GM12878 (cell line): ENCODE data around the gene TPK1.

Experiments used
- CTCF ChIP-seq, 3 experiments: IDR thresholded peaks in 2 of 3; conservative IDR thresholded peaks in 1 of 3; 2 replicates each; pipeline ENCODE4 v1.5.1; 2011; ENCODE audit warnings: low read depth in 3 of 3, low read length in 3 of 3, mild to moderate bottlenecking in 3 of 3, control low read depth in 2 of 3, moderate library complexity in 2 of 3, inconsistent platforms in 1 of 3, mixed read lengths in 1 of 3; ENCODE audit not compliant: control insufficient read depth in 2 of 3, insufficient read depth in 1 of 3; ENCODE audit errors: extremely low read depth in 1 of 3
- EZH2 ChIP-seq: IDR thresholded peaks from 2 replicates; pipeline ENCODE4 v1.6.1; 2012; ENCODE audit warnings: low read depth, mild to moderate bottlenecking, control low read depth, inconsistent platforms, low read length, borderline replicate concordance; ENCODE audit not compliant: control insufficient read depth
- GABPA ChIP-seq: IDR thresholded peaks from 2 replicates; pipeline ENCODE4 v1.6.1; 2014; ENCODE audit warnings: antibody characterized with exemption, low read depth, mild to moderate bottlenecking, inconsistent platforms
- POLR2A ChIP-seq: IDR thresholded peaks from 2 replicates; pipeline ENCODE4 v1.6.1; 2011; ENCODE audit warnings: low read depth, mild to moderate bottlenecking, low read length
- POLR2AphosphoS5 ChIP-seq: IDR thresholded peaks from 2 replicates; pipeline ENCODE4 v1.6.1; 2011; ENCODE audit warnings: mild to moderate bottlenecking, low read length, inconsistent platforms
- RAD21 ChIP-seq: IDR thresholded peaks from 2 replicates; pipeline ENCODE4 v1.6.1; 2011; ENCODE audit warnings: mild to moderate bottlenecking, low read depth, low read length, moderate library complexity; ENCODE audit not compliant: insufficient read depth
- TARDBP ChIP-seq: IDR thresholded peaks from 2 replicates; pipeline ENCODE4 v1.6.1; 2016; ENCODE audit warnings: borderline replicate concordance
- YY1 ChIP-seq: IDR thresholded peaks from 2 replicates; pipeline ENCODE4 v1.6.1; 2011; ENCODE audit warnings: low read depth, mild to moderate bottlenecking, low read length
- ZNF217 ChIP-seq: fragments of 450-650 bp; IDR thresholded peaks from 2 replicates; pipeline ENCODE4 v1.6.1; 2017; ENCODE audit warnings: antibody characterized with exemption, mild to moderate bottlenecking
- TF ChIP-seq, protein P1 (sequence below): IDR thresholded peaks from 2 replicates; pipeline ENCODE4 v1.6.1; 2012; ENCODE audit warnings: mild to moderate bottlenecking, low read depth, low read length

- TF ChIP-seq POLR2A (no peak), TARDBP (no peak), CTCF (IDR thresholded peaks at IDR 0.05 in 2 of 3, conservative IDR thresholded peaks at IDR 0.05 in 1 of 3; ENCODE audit: control insufficient read depth in 2 of 3, extremely low read depth in 1 of 3, insufficient read depth in 1 of 3, low read depth in 3 of 3, low read length in 3 of 3) (no peak), YY1 (no peak), RAD21 (no peak), ZNF217 (no peak), POLR2AphosphoS5 (no peak), EZH2 (no peak), GABPA (no peak)
- TF ChIP-seq, protein P1, sequence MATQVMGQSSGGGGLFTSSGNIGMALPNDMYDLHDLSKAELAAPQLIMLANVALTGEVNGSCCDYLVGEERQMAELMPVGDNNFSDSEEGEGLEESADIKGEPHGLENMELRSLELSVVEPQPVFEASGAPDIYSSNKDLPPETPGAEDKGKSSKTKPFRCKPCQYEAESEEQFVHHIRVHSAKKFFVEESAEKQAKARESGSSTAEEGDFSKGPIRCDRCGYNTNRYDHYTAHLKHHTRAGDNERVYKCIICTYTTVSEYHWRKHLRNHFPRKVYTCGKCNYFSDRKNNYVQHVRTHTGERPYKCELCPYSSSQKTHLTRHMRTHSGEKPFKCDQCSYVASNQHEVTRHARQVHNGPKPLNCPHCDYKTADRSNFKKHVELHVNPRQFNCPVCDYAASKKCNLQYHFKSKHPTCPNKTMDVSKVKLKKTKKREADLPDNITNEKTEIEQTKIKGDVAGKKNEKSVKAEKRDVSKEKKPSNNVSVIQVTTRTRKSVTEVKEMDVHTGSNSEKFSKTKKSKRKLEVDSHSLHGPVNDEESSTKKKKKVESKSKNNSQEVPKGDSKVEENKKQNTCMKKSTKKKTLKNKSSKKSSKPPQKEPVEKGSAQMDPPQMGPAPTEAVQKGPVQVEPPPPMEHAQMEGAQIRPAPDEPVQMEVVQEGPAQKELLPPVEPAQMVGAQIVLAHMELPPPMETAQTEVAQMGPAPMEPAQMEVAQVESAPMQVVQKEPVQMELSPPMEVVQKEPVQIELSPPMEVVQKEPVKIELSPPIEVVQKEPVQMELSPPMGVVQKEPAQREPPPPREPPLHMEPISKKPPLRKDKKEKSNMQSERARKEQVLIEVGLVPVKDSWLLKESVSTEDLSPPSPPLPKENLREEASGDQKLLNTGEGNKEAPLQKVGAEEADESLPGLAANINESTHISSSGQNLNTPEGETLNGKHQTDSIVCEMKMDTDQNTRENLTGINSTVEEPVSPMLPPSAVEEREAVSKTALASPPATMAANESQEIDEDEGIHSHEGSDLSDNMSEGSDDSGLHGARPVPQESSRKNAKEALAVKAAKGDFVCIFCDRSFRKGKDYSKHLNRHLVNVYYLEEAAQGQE = no peak
Observed at GRCh38 chr7:144853542-144853941, 17.7 kb upstream of the TPK1 start.
